Measurements from ENCODE around the gene TTPAL.

TTPAL gene

GRCh38 chr20:44541992-44542391 is 66.3 kb downstream of the TTPAL start:
- no peak for DNase-seq

- DNase-seq: peak; percentile 32 to 45
Observed at GRCh38 chr20:44542890-44543289, 67.2 kb downstream of the TTPAL start.

DNA sequence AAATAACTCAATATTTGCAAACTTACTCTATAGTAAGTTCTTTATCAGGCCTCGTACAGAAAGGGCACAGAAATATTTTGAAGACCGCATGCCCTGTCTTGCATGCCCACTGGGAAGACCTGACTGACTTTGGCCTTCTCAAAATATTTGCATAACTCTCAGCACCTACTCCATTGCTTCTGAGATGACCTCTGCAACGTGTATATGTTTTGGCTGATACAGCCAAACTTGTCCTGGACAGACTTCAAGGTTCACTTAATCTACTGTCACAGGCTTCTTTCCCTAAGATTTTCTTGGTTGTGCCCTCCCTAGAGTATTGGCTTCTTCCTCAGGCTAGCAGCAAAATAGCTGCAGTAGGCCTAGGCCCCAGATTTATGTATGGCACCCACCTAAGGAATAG is 67.7 kb downstream of the TTPAL start:
- no peak for DNase-seq

Measured in inflammatory macrophage (primary cell).